Sigmoid colon (tissue), 7 donors: ENCODE measurements around the gene HIRA. TPM values are rescaled to one million over a fixed set of nuclear protein-coding genes. Genes with fewer than 3 reads are reported as not detected.
A peak's percentile ranks its signal among the peaks of the same experiment; 100 is the strongest.
"Not testable (repeated sequence)": the region's sequence is repeated elsewhere in the genome, so short reads cannot be mapped to it uniquely, and the experiment has no call there.

Experiments
- DNase-seq: peaks from one replicate; pipeline ENCODE4 v3.0.0-alpha.2; 2019
- H3K27ac ChIP-seq, 4 donors: fragments of 200-600 bp; sonication (generic); one replicate each; pipeline ENCODE4 v1.5.1; 2016 to 2019; ENCODE audit warnings: mild to moderate bottlenecking in 1 of 4
- H3K27me3 ChIP-seq, 3 donors: fragments of 200-600 bp; sonication (generic); one replicate each; pipeline ENCODE4 v1.5.1; 2019; ENCODE audit warnings: mild to moderate bottlenecking in 1 of 3
- H3K36me3 ChIP-seq, 4 donors: fragments of 200-600 bp; sonication (generic); one replicate each; pipeline ENCODE4 v1.5.1; 2016 to 2019
- H3K4me1 ChIP-seq, 4 donors: fragments of 200-600 bp; sonication (generic); one replicate each; pipeline ENCODE4 v1.5.1; 2017 to 2019
- H3K4me3 ChIP-seq, 4 donors: fragments of 200-600 bp; sonication (generic); one replicate each; pipeline ENCODE4 v1.5.1; 2017 to 2019; ENCODE audit warnings: mild to moderate bottlenecking in 2 of 4, moderate library complexity in 1 of 4
- H3K9me3 ChIP-seq, 4 donors: fragments of 200-600 bp in 3 of 4; sonication (generic) in 3 of 4; one replicate each; pipeline versions ENCODE4 v1.5.1 to v1.6.1; 2013 to 2019
- EP300 ChIP-seq, 4 donors: sonication (generic); formaldehyde crosslinking; IDR thresholded peaks; one replicate each; pipeline ENCODE4 v1.6.1; 2017; ENCODE audit warnings: antibody characterized with exemption in 4 of 4
- POLR2A ChIP-seq, 2 donors: fragments of 450-650 bp; IDR thresholded peaks; one replicate each; pipeline ENCODE4 v1.6.1; 2016; ENCODE audit warnings: antibody characterized with exemption in 2 of 2, mild to moderate bottlenecking in 2 of 2, moderate library complexity in 2 of 2
- POLR2AphosphoS5 ChIP-seq, 4 donors: sonication (generic); formaldehyde crosslinking; IDR thresholded peaks; one replicate each; pipeline ENCODE4 v1.6.1; 2017; ENCODE audit warnings: antibody characterized with exemption in 4 of 4
- WGBS, 2 donors: extraction: QIAGEN DNeasy Blood & Tissue Kit; methylation state at CpG; one replicate each; pipeline ENCODE4 v1.1.7; 2013; 5-methylcytosine and 5-hydroxymethylcytosine counted together
- intact Hi-C: fragments of 100-400 bp; cut with DNase I; formaldehyde crosslinking; loops from one replicate; pipeline ENCODE4 v1.15.1; 2023
- polyA plus RNA-seq, 3 donors: library from polyadenylated mRNA; stranded (reverse); fragments of 200-250 nt; gene quantifications; one replicate each; pipeline ENCODE4 v1.2.3, GENCODE V29; 2013
- total RNA-seq, 4 donors: library from RNA; depleted of rRNA; stranded (reverse); fragments of >200 nt; gene quantifications; one replicate each; pipeline ENCODE4 v1.1.0, GENCODE V29; 2016
- TF ChIP-seq, protein P1 (sequence below), 4 experiments: fragments of 450-650 bp in 3 of 4; fragments of 200-600 bp in 1 of 4; IDR thresholded peaks; one replicate each; pipeline ENCODE4 v1.5.1; 2016 to 2019; ENCODE audit warnings: antibody characterized with exemption in 4 of 4, mild to moderate bottlenecking in 3 of 4, moderate library complexity in 2 of 4
- donor health status: healthy with polysubstance abuse.
- donor health status: Bipolar disorder and iron deficiency.
- donor health status: healthy.

Gene HIRA
- total and polyA plus RNA-seq, 7 donors: 11.1 to 25.0 (median 15.3) TPM

DNA sequence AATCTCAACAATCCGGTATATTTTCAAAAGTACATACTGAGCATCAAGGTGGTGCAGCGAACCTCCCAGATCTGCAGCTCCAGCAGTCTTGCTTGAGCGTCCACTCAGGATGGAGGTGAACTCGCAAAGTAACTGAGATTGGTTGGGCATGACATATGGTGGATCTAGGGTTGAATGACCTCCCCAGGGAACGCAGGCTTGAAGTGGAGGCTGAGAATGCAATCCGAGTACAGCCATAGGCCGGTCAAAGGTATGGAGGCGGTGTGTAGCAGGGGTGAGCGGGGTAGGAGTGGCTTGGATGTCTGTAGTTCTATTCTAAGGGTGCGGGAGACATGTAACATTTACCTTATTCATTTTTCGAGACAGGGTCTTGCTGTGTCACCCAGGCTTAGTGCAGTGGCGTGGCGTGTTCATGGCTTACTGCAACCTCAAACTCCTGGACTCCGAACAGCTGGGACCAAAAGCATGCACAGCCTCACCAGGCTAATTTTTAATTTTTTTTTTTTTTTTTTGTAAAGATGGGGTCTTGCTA lies 16.6 kb upstream of the HIRA start:
- peak overlapping the region; percentile 88 to 93 (median 92) for H3K27ac ChIP-seq
- no peaks in the 10 kb centered on the region for H3K27me3 ChIP-seq
- peaks cover 0 to 27% (median 23%) of the 10 kb centered on the region in 4 donors for H3K4me1 ChIP-seq
- TF ChIP-seq, protein P1, sequence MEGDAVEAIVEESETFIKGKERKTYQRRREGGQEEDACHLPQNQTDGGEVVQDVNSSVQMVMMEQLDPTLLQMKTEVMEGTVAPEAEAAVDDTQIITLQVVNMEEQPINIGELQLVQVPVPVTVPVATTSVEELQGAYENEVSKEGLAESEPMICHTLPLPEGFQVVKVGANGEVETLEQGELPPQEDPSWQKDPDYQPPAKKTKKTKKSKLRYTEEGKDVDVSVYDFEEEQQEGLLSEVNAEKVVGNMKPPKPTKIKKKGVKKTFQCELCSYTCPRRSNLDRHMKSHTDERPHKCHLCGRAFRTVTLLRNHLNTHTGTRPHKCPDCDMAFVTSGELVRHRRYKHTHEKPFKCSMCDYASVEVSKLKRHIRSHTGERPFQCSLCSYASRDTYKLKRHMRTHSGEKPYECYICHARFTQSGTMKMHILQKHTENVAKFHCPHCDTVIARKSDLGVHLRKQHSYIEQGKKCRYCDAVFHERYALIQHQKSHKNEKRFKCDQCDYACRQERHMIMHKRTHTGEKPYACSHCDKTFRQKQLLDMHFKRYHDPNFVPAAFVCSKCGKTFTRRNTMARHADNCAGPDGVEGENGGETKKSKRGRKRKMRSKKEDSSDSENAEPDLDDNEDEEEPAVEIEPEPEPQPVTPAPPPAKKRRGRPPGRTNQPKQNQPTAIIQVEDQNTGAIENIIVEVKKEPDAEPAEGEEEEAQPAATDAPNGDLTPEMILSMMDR (IDR thresholded peaks at IDR 0.05): no peak
- TF ChIP-seq POLR2A (IDR thresholded peaks at IDR 0.05) (no peak), POLR2AphosphoS5 (IDR thresholded peaks at IDR 0.05) (no peak), EP300 (IDR thresholded peaks at IDR 0.05) (no peak)
- peak overlapping the region; percentile 64 to 94 (median 72) for H3K4me3 ChIP-seq
- no peaks in the 10 kb centered on the region for H3K9me3 ChIP-seq
- DNase-seq: peak; percentile 72
- H3K36me3 ChIP-seq: peaks cover 5 to 49% (median 13%) of the 10 kb centered on the region in 4 donors
- WGBS, 2 donors: 9 to 15% methylated on average over 14 of the region's 14 CpGs
- intact Hi-C loops: loop anchor here (5.0 to 10.0 kb wide), 4 partner anchors 271 to 494 kb away; partner anchors contain the start of genes COMT, DGCR2, GNB1L and RTL10

DNA sequence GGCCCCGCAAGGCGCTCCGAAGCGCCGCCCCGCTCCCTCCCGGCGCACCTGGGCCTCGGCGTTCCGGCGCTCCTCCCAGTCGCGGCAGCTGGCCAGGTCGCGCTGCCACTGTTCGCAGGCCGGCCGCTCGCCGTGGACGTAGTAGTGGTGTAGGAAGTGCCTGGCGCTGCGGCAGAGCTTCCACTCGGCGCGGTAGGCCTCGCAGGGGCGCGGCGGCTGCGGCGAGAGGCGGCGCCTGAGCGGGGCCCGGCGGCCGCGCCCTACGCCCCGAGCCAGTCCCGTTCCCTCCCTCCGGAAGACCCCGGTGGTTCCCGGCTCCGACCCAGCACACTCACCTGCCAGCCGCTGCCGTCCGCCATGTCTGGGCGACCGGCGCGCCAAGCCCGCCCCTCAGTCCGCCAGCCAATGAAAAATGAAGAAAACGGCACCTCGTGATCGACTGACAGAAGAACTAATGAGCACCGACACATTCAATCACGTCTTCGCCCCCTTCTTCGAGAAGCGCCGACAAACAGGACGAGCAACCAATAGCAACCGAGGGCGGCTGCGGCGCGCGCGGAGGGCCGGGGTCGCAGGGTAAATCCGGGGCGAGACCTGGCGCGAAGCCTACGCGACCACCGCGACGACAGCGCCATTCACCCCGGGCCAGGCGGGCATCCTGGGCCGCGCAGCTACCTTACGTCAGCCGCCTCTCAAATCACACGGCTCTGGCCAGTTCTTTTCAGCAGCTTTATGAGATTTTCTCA lies 16.0 kb upstream of the HIRA start, which contains the start of gene C22orf39:
Gene C22orf39 (minus strand): TSS at position 382 of the 746 bp plus-strand sequence. CDS start 23 bp downstream, at position 359.
- Histone ChIP-seq H3K4me1 (peaks cover 0 to 27% (median 23%) of the 10 kb centered on the region in 4 donors), H3K36me3 (peaks cover 1 to 49% (median 8%) of the 10 kb centered on the region in 4 donors)
- WGBS, 2 donors: 0% methylated on average over 92 of the region's 92 CpGs

GRCh38 chr22:19446603-19447329 lies 15.2 kb upstream of the HIRA start:
- Histone ChIP-seq H3K4me3 (peak overlapping the region; percentile 64 to 94 (median 72)), H3K4me1 (peaks cover 0 to 27% (median 23%) of the 10 kb centered on the region in 4 donors), H3K36me3 (peaks cover 0 to 47% (median 8%) of the 10 kb centered on the region in 4 donors), H3K27ac (peak overlapping the region; percentile 88 to 93 (median 92)), H3K9me3 (no peaks in the 10 kb centered on the region), H3K27me3 (no peaks in the 10 kb centered on the region)
- intact Hi-C loops: loop anchor here (5.0 to 10.0 kb wide), 4 partner anchors 269 to 496 kb away; partner anchors contain the start of genes COMT, DGCR2, GNB1L and RTL10
- TF ChIP-seq POLR2A (IDR thresholded peaks at IDR 0.05): no peak
- TF ChIP-seq POLR2AphosphoS5 (IDR thresholded peaks at IDR 0.05): no peak
- TF ChIP-seq, protein P1 (IDR thresholded peaks at IDR 0.05): no peak
- TF ChIP-seq EP300 (IDR thresholded peaks at IDR 0.05): no peak
- 18 to 24% methylated on average over 22 of the region's 22 CpGs for WGBS, 2 donors
- no peak for DNase-seq

More for the DNA sequence above, 16.0 kb upstream of the HIRA start, which contains the start of gene C22orf39:
- Histone ChIP-seq H3K27ac (peak within 1 kb of the TSS; percentile 88 to 93 (median 92)), H3K27me3 (no peaks in the 10 kb centered on the region), H3K9me3 (no peaks in the 10 kb centered on the region), H3K4me3 (peak within 1 kb of the TSS; percentile 64 to 94 (median 72))
- TF ChIP-seq POLR2A (IDR thresholded peaks at IDR 0.05) (peak; percentile 53 to 63), EP300 (IDR thresholded peaks at IDR 0.05) (peak in 1 of 4 donors; percentile 12), POLR2AphosphoS5 (IDR thresholded peaks at IDR 0.05) (peak; percentile 89 to 97 (median 96))
- TF ChIP-seq, protein P1 (IDR thresholded peaks at IDR 0.05): no peak
- peak; percentile 96 for DNase-seq
- intact Hi-C loops: loop anchor here (5.0 to 10.0 kb wide), 4 partner anchors 270 to 495 kb away; partner anchors contain the start of genes COMT, DGCR2, GNB1L and RTL10

DNA sequence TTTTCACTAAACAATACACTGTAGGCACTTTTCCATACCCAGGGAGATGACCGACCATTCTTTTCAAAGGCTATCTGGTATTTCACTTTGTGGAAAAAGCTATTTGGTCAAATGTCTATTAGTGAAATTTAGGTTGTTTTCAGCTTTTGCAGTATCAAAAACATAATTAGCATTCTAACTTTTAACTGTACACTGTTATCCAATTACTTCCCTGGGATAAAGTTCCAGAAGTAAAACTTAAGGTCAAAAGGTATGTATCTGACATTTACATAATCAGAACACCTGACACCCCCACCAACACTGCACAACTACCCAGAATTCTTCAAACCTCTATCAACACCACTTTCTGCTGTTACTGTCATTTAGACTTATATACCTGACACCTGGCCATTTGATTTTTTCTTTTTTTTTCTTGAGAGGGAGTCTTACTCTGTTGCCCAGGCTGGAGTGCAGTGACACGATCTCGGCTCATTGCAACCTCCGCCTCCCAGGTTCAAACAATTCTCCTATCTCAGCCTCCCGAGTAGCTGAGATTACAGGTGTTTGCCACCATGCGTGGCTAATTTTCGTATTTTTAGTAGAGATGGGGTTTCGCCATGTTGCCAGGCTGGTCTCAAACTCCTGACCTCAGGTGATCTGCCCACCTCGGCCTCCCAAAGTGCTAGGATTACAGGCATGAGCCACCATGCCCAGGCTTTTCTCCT lies 13.9 kb upstream of the HIRA start:
- not testable (repeated sequence) for DNase-seq, H3K27ac ChIP-seq, H3K4me3 ChIP-seq, H3K27me3 ChIP-seq, H3K9me3 ChIP-seq
- WGBS, 2 donors: 93 to 95% methylated on average over 9 of the region's 9 CpGs
- Histone ChIP-seq H3K36me3 (peaks cover 0 to 45% (median 8%) of the 10 kb centered on the region in 4 donors), H3K4me1 (peaks cover 0 to 27% (median 23%) of the 10 kb centered on the region in 4 donors)
- intact Hi-C loops: loop anchor here (5.0 to 10.0 kb wide), 4 partner anchors 268 to 497 kb away; partner anchors contain the start of genes COMT, DGCR2, GNB1L and RTL10
